PFSK-1 (cell line): ENCODE data around the gene ZNF134.

Experiments used
- FOXP2 ChIP-seq: optimal IDR thresholded peaks from 2 replicates; pipeline ENCODE3; 2011; ENCODE audit warnings: borderline replicate concordance, control low read depth, inconsistent platforms; ENCODE audit not compliant: insufficient read depth; ENCODE audit errors: extremely low read length, extremely low read depth
- POLR2AphosphoS5 ChIP-seq: IDR thresholded peaks from 2 replicates; pipeline ENCODE4 v1.6.1; 2012; ENCODE audit warnings: low read depth, mild to moderate bottlenecking, control low read depth, low read length, moderate library complexity
- SIN3A ChIP-seq: IDR thresholded peaks from 2 replicates; pipeline ENCODE4 v1.6.1; 2012; ENCODE audit warnings: mild to moderate bottlenecking, low read length, moderate library complexity, borderline replicate concordance; ENCODE audit not compliant: insufficient read depth
- TF ChIP-seq, protein P1 (sequence below), 2 experiments: IDR thresholded peaks; 2 replicates each; pipeline versions ENCODE4 v1.6.1 to v1.8.0; 2011 to 2012; ENCODE audit warnings: low read depth in 2 of 2, low read length in 2 of 2, control low read depth in 1 of 2, inconsistent platforms in 1 of 2, mild to moderate bottlenecking in 1 of 2, moderate library complexity in 1 of 2; ENCODE audit not compliant: insufficient read depth in 1 of 2

DNA sequence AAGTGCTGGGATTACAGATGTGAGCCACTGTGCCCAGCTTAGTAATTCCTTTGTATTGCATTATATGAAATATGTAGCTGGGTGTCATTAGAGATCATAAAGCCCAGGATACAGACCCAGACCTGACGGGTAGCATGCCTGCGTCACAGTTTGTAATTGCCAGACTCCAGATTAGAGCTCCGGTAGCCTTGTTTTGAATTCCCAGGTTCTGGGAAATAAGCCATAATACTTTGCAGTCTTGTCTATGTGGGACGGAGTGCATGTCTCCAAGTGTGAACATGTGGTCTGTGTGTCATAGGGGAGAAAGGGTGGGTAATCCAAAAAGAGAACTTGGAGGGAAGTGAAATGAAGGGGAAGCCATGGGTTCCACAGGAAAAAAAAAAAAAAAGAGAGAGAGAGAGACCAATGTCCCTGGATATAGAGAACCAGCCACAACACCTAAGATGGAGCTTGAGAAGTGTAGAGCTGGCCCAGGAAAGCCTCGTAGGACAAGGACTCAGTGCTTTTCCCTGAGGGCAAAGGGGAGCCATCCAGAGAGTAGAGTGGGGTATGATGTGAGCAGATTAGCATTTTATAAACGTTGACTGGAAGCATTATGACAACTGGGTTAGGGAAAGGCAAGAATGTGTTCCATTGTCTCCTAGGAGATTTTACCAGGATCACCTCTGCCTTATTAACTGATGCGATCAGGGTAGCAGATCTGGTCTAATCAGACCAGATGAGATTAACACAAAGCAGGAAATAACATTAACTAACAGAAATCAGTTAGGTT lies 57.3 kb downstream of the ZNF134 start:
- TF ChIP-seq, protein P1, sequence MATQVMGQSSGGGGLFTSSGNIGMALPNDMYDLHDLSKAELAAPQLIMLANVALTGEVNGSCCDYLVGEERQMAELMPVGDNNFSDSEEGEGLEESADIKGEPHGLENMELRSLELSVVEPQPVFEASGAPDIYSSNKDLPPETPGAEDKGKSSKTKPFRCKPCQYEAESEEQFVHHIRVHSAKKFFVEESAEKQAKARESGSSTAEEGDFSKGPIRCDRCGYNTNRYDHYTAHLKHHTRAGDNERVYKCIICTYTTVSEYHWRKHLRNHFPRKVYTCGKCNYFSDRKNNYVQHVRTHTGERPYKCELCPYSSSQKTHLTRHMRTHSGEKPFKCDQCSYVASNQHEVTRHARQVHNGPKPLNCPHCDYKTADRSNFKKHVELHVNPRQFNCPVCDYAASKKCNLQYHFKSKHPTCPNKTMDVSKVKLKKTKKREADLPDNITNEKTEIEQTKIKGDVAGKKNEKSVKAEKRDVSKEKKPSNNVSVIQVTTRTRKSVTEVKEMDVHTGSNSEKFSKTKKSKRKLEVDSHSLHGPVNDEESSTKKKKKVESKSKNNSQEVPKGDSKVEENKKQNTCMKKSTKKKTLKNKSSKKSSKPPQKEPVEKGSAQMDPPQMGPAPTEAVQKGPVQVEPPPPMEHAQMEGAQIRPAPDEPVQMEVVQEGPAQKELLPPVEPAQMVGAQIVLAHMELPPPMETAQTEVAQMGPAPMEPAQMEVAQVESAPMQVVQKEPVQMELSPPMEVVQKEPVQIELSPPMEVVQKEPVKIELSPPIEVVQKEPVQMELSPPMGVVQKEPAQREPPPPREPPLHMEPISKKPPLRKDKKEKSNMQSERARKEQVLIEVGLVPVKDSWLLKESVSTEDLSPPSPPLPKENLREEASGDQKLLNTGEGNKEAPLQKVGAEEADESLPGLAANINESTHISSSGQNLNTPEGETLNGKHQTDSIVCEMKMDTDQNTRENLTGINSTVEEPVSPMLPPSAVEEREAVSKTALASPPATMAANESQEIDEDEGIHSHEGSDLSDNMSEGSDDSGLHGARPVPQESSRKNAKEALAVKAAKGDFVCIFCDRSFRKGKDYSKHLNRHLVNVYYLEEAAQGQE (IDR thresholded peaks at IDR 0.05; ENCODE audit: insufficient read depth in 1 of 2, low read depth in 2 of 2, low read length in 2 of 2): no peak
- TF ChIP-seq POLR2AphosphoS5: no peak
- no peak for TF ChIP-seq FOXP2
- no peak for TF ChIP-seq SIN3A
